SK-N-MC (cell line): ENCODE measurements around the gene PARVB.

Source experiments
- DNase-seq: peaks from one replicate; pipeline ENCODE4 v3.0.0-alpha.2; 2011; ENCODE audit warnings: low read depth, low spot score
- H3K27ac ChIP-seq: fragments of 200-600 bp; sonication (generic); 2 replicates; pipeline ENCODE4 v1.5.1; 2016; ENCODE audit warnings: mixed run types
- H3K36me3 ChIP-seq: fragments of 200-600 bp; sonication (generic); 2 replicates; pipeline ENCODE4 v1.6.1; 2017; ENCODE audit warnings: antibody characterized with exemption, low read length, mixed read lengths; ENCODE audit not compliant: insufficient read depth
- H3K4me3 ChIP-seq: fragments of 200-600 bp; sonication (generic); 2 replicates; pipeline ENCODE4 v1.5.1; 2016
- H3K9ac ChIP-seq: fragments of 200-600 bp; sonication (generic); 2 replicates; pipeline ENCODE4 v1.8.0; 2017; ENCODE audit warnings: mixed run types, mixed read lengths; ENCODE audit not compliant: insufficient read length
- H3K9me3 ChIP-seq: fragments of 200-600 bp; sonication (generic); 2 replicates; pipeline ENCODE4 v1.6.1; 2017; ENCODE audit warnings: low read depth, mild to moderate bottlenecking, antibody characterized with exemption, low read length, moderate library complexity, mixed read lengths
- EZH2 ChIP-seq: fragments of 200-600 bp; sonication (generic); IDR thresholded peaks from one replicate; pipeline ENCODE4 v1.6.1; 2017; ENCODE audit warnings: antibody characterized with exemption
- FOXP2 ChIP-seq: optimal IDR thresholded peaks from 2 replicates; pipeline ENCODE3; 2011; ENCODE audit warnings: mild to moderate bottlenecking, moderate library complexity; ENCODE audit not compliant: insufficient read depth; ENCODE audit errors: extremely low read length, control extremely low read depth
- POLR2AphosphoS5 ChIP-seq: IDR thresholded peaks from 2 replicates; pipeline ENCODE4 v1.6.1; 2012; ENCODE audit warnings: mild to moderate bottlenecking, low read depth, low read length, borderline replicate concordance

The PARVB gene

GRCh38 chr22:44211256-44211945 is 187.3 kb downstream of the PARVB start:
- 0 out of 2 replicates have a peak, but pooled peaks cover 4% of the 10 kb centered on the region for H3K9me3 ChIP-seq
- DNase-seq: no peak
- TF ChIP-seq FOXP2: no peak
- no peak for TF ChIP-seq EZH2
- no peak for TF ChIP-seq POLR2AphosphoS5

GRCh38 chr22:44211946-44212930 is 188.1 kb downstream of the PARVB start:
- H3K9me3 ChIP-seq: 0 out of 2 replicates have a peak, but pooled peaks cover 4% of the 10 kb centered on the region
- H3K36me3 ChIP-seq: no peaks in the 10 kb centered on the region
- TF ChIP-seq POLR2AphosphoS5: no peak
- no peak for DNase-seq
- H3K9ac ChIP-seq: no peak overlapping the region
- H3K4me3 ChIP-seq: no peak overlapping the region
- no peak overlapping the region for H3K27ac ChIP-seq

More at GRCh38 chr22:44211256-44211945, 187.3 kb downstream of the PARVB start:
- H3K27ac ChIP-seq: no peak overlapping the region
- no peak overlapping the region for H3K4me3 ChIP-seq
- no peak overlapping the region for H3K9ac ChIP-seq
- no peaks in the 10 kb centered on the region for H3K36me3 ChIP-seq

GRCh38 chr22:44212936-44213335 is 188.8 kb downstream of the PARVB start:
- Histone ChIP-seq H3K36me3 (no peaks in the 10 kb centered on the region), H3K9ac (no peak overlapping the region), H3K27ac (no peak overlapping the region), H3K4me3 (no peak overlapping the region), H3K9me3 (0 out of 2 replicates have a peak, but pooled peaks cover 4% of the 10 kb centered on the region)
- TF ChIP-seq POLR2AphosphoS5 (no peak), FOXP2 (no peak), EZH2 (no peak)
- no peak for DNase-seq

- no peak overlapping the region for H3K4me3 ChIP-seq
- H3K9me3 ChIP-seq: 0 out of 2 replicates have a peak, but pooled peaks cover 4% of the 10 kb centered on the region
- TF ChIP-seq EZH2 (no peak), FOXP2 (no peak), POLR2AphosphoS5 (no peak)
- no peak overlapping the region for H3K27ac ChIP-seq
- no peaks in the 10 kb centered on the region for H3K36me3 ChIP-seq
- DNase-seq: no peak
- H3K9ac ChIP-seq: no peak overlapping the region
Observed at GRCh38 chr22:44213489-44214043, 189.5 kb downstream of the PARVB start.

GRCh38 chr22:44214187-44214586 is 190.1 kb downstream of the PARVB start:
- H3K4me3 ChIP-seq: no peak overlapping the region
- H3K9ac ChIP-seq: no peak overlapping the region
- H3K36me3 ChIP-seq: no peaks in the 10 kb centered on the region
- DNase-seq: no peak
- TF ChIP-seq FOXP2 (no peak), EZH2 (no peak), POLR2AphosphoS5 (no peak)
- 0 out of 2 replicates have a peak, but pooled peaks cover 4% of the 10 kb centered on the region for H3K9me3 ChIP-seq
- H3K27ac ChIP-seq: no peak overlapping the region

GRCh38 chr22:44214764-44215163 is 190.7 kb downstream of the PARVB start:
- TF ChIP-seq EZH2: no peak
- no peak for TF ChIP-seq POLR2AphosphoS5
- no peak for TF ChIP-seq FOXP2
- no peaks in the 10 kb centered on the region for H3K36me3 ChIP-seq
- H3K9ac ChIP-seq: no peak overlapping the region
- H3K9me3 ChIP-seq: 0 out of 2 replicates have a peak, but pooled peaks cover under 1% of the 10 kb centered on the region
- no peak for DNase-seq
- H3K4me3 ChIP-seq: no peak overlapping the region
- H3K27ac ChIP-seq: no peak overlapping the region

- Histone ChIP-seq H3K4me3 (no peak overlapping the region), H3K9ac (no peak overlapping the region), H3K36me3 (no peaks in the 10 kb centered on the region), H3K9me3 (no peaks in the 10 kb centered on the region), H3K27ac (no peak overlapping the region)
- no peak for DNase-seq
- TF ChIP-seq POLR2AphosphoS5: no peak
- TF ChIP-seq EZH2: no peak
- TF ChIP-seq FOXP2: no peak
Observed at GRCh38 chr22:44215287-44215686, 191.2 kb downstream of the PARVB start.

- Histone ChIP-seq H3K4me3 (no peak overlapping the region), H3K9ac (no peak overlapping the region), H3K36me3 (no peaks in the 10 kb centered on the region), H3K27ac (no peak overlapping the region), H3K9me3 (no peaks in the 10 kb centered on the region)
- no peak for DNase-seq
- TF ChIP-seq FOXP2 (no peak), EZH2 (no peak), POLR2AphosphoS5 (no peak)
Observed at GRCh38 chr22:44217346-44217745, 193.2 kb downstream of the PARVB start.
